NCI-H1417 treated with DMSO at 0.1 percent for 48 hours (cell line): Measurements from ENCODE around the gene SNX30.

Experiments
- DNase-seq: peaks from one replicate; lab custom pipeline; 2025; lab: John Stamatoyannopoulos, UW

SNX30 gene

GRCh38 chr9:112858005-112858404 is 107.4 kb downstream of the SNX30 start:
- no peak for DNase-seq

GRCh38 chr9:112858625-112859147 is 108.1 kb downstream of the SNX30 start:
- DNase-seq = no peak

GRCh38 chr9:112860451-112860850 is 109.9 kb downstream of the SNX30 start:
- no peak for DNase-seq

GRCh38 chr9:112861155-112861554 is 110.6 kb downstream of the SNX30 start:
- DNase-seq = no peak

- DNase-seq = no peak
These were observed 111.3 kb downstream of the SNX30 start for GRCh38 chr9:112861638-112862555.

GRCh38 chr9:112863214-112863613 is 112.7 kb downstream of the SNX30 start:
- no peak for DNase-seq

GRCh38 chr9:112863746-112864145 is 113.2 kb downstream of the SNX30 start:
- no peak for DNase-seq

- DNase-seq = no peak
These were observed 113.8 kb downstream of the SNX30 start for GRCh38 chr9:112864403-112864802.

- DNase-seq = no peak
These were observed 114.4 kb downstream of the SNX30 start for GRCh38 chr9:112864982-112865381.

- DNase-seq = no peak
These were observed 116.2 kb downstream of the SNX30 start for GRCh38 chr9:112866662-112867274.

- DNase-seq = no peak
These were observed 116.9 kb downstream of the SNX30 start for GRCh38 chr9:112867275-112867991.

GRCh38 chr9:112868461-112868860 is 117.9 kb downstream of the SNX30 start:
- DNase-seq = no peak

- no peak for DNase-seq
These were observed 118.5 kb downstream of the SNX30 start for GRCh38 chr9:112869041-112869529.

GRCh38 chr9:112869917-112870316 is 119.4 kb downstream of the SNX30 start:
- DNase-seq = no peak

- DNase-seq = no peak
These were observed 120.0 kb downstream of the SNX30 start for GRCh38 chr9:112870556-112870955.

GRCh38 chr9:112872019-112872418 is 121.5 kb downstream of the SNX30 start:
- DNase-seq = no peak

GRCh38 chr9:112873773-112874405 is 123.3 kb downstream of the SNX30 start:
- no peak for DNase-seq

- no peak for DNase-seq
These were observed 128.2 kb downstream of the SNX30 start for GRCh38 chr9:112878752-112879151.

GRCh38 chr9:112880650-112881049 is 130.1 kb downstream of the SNX30 start:
- DNase-seq = no peak

- DNase-seq = no peak
These were observed 130.8 kb downstream of the SNX30 start for GRCh38 chr9:112881331-112881730.

GRCh38 chr9:112884101-112884500 is 133.5 kb downstream of the SNX30 start:
- DNase-seq = no peak

- DNase-seq = no peak
These were observed 134.2 kb downstream of the SNX30 start for GRCh38 chr9:112884721-112885120.
